ENCODE results near the gene ZSCAN10.

DNA sequence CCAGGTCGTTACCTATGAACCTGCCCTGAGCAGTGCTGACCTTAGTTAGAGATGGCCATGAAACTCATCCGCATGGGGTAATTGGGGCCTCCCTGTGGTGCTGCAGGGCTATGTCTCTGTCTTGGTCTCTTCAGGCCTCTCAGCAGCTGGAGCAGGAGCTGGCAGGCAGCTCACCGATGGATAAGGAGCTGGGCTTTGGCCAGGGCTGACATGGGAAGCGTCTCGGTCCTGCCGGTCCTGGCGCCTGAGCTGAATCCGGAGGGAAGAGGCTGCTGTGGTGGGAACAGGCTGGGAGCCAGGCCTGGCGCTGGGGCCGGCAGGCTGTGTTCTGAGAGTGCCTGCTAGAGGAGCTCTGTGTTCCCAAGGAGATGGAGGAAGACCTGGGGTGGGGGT lies 23.6 kb downstream of the ZSCAN10 start:
- TF ChIP-seq, protein P1, sequence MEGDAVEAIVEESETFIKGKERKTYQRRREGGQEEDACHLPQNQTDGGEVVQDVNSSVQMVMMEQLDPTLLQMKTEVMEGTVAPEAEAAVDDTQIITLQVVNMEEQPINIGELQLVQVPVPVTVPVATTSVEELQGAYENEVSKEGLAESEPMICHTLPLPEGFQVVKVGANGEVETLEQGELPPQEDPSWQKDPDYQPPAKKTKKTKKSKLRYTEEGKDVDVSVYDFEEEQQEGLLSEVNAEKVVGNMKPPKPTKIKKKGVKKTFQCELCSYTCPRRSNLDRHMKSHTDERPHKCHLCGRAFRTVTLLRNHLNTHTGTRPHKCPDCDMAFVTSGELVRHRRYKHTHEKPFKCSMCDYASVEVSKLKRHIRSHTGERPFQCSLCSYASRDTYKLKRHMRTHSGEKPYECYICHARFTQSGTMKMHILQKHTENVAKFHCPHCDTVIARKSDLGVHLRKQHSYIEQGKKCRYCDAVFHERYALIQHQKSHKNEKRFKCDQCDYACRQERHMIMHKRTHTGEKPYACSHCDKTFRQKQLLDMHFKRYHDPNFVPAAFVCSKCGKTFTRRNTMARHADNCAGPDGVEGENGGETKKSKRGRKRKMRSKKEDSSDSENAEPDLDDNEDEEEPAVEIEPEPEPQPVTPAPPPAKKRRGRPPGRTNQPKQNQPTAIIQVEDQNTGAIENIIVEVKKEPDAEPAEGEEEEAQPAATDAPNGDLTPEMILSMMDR (IDR thresholded peaks at IDR 0.05) = no peak
- TF ChIP-seq EP300 (IDR thresholded peaks at IDR 0.05; ENCODE audit: low read depth) = no peak
